CD4-positive, alpha-beta T cell treated with Interleukin-17A for 4 hours (primary cell): ENCODE measurements around the gene CRYGN.

Experiments used
- DNase-seq: peaks from one replicate; pipeline ENCODE4 v3.0.0-alpha.2; 2020; ENCODE audit warnings: mixed read lengths

CRYGN gene, protein sequence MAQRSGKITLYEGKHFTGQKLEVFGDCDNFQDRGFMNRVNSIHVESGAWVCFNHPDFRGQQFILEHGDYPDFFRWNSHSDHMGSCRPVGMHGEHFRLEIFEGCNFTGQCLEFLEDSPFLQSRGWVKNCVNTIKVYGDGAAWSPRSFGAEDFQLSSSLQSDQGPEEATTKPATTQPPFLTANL

DNA sequence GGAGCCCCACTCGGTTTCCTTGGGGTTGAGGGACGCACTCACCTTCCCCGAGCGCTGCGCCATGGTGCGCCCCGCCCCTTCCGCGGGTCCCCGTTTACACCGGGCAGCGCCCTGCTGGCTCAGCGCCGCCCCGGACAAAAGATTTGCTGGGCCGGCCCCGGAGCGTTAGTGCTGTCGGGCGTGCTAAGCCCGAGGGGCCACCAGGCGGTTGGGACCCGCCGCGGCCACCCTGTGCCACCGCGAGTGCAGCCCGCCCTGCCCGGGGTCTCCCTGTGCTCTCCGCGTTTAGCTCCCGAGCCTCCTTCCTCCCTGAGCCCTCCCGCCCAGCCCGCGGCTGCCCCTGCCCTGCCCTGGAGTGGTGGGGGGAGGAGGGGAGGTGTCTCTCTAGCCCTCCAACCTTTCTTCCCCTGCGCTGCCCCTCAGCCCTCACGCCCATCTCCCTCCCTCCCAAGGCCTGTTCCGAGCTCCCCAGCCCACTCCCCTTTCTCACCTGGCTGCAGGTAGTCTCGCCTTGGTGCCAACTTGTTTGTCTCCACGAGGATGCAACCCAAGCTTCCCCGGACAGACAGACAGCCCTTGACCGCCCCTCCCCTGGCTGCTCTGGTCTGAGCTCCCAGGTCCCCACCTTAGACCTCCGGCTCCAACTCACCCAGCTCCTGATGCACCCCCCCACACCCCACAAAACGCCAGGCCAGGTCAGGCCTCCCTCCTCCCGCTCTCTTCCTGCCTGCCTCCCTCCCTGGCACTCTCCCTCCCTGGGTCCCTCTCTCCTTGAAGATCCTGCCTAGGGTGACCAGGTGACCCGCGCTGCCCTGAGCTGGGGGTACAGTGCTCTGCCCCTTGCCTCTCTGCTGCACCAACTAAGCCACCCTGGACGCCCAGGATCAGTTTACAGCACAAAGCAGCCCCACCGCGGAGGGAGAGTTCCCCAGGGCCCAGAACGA, at the start of gene CRYGN:
Gene CRYGN, minus strand, starts transcription at position 287 of the 944 bp plus-strand sequence. Its CDS starts 224 bp downstream, at position 63.
- DNase-seq: peak; percentile 53

DNA sequence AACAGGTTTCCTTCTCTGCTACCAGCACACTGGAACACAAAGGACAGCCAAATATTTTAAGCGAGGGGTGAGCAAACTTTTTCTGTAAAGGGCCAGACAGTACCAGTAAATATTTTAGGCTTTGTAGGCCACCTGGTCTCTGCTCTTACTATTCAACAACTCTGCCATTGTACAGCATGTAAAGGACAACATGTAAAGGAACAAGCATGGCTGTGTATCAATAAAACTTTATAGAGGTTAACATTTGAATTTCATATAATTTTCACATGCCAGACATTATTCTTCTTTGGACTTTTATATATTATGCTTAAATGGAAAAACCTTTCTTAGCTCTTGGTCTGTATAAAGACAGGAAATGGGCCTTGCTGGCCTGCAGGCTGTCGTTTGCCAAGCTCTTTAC, 49.6 kb upstream of the CRYGN start:
- DNase-seq: no peak

DNA sequence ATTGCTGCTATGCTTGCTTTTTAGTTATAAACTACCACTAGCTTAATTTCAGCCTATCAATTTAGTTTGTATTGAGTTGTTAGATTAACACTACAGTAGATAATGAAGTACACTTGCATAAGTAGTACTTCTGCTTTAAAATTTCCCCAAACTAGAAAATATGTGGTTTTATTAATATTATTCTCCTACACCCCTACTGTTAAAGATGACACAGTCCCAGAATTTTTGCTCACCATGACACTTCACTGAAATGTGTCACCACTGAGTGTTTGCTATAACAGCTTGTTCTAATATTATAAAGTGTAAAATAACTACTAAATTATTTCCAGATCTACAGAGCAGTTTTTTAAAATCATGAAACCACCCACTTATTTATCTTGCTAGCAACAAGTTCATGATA, 48.2 kb upstream of the CRYGN start:
- DNase-seq: no peak

DNA sequence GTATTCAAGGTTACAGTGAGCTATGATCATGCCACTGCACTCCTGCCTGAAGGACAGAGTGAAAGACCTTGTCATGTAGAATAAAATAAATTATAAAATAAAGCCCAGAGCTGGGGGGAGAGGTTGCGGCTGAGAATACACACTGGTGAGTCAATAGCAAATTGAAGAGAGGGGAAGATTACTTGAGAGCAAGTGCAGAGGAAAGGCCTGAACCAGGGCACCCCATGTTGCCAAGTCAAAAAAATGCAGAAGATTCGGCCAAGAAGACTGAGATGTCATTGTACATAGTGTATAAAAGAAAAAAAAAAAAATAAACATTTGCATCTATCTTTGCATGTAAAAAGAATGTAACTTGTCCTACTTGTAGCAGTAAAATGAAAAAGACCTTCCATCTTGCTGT, 47.3 kb upstream of the CRYGN start:
- DNase-seq: no peak

DNA sequence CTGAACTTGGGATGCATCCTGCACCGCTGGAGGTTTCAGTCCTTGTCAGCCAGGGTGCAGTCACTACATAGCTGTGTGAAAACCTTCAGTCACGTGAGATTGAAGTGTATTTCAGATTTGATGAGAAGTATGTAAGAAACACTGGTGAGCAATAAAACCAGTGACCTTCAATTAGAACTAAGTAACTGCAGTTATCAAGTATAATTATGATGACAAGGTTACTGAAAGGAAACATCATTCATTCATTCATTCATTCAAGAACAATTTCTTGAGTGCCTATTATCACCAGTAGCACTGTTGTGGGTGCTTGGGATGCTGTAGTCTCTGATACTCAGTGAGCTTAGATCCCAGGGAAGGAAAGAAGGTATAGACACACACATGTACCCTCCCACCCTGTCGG, 46.1 kb upstream of the CRYGN start:
- no peak for DNase-seq

DNA sequence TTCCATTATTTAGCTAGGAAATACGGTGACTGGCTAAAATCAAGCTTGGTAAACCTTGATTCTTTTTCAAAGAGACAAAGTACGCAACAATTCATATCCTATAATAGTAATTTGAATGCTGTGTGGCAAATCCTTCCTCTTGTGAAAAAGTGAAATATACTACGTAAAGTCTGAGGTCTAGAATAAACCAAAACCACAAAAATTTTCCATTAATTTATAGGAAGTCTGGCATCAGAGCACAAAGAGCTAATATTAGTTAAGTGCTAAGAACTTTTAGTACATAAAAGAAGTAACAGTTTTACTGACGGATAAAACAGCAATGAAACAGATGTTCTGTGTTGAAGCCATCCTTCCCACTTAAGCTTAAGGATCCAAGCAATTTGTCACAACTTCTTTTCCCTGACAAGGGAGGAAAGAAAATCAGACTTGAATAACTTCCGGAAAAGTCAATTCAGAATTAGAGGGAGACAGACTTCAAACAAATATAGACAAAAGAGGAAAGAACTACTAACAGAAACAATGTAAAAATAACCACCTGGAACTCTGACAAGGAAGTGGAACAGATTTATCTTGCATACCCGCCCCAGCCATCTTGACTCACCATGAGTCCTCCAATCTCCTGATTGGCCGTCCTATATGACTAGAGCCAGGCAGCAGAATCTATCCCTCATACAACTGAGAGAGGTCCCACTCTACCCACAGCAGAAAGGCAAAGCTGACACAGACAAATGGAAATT, 45.2 kb upstream of the CRYGN start:
- no peak for DNase-seq

DNA sequence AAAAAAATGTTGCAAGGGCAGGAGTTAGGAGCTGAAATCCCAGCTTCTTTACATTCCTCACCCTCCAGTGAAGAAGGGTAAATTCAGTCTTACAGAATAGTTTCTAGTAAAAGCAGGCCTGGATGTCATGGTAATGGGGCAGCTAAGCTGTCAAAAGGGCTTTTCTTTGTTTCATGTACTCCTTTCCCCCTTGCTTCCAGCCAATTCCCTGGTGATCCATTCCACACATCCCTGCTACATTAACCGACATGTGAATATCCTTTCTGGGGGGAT, 43.7 kb upstream of the CRYGN start:
- DNase-seq: no peak

DNA sequence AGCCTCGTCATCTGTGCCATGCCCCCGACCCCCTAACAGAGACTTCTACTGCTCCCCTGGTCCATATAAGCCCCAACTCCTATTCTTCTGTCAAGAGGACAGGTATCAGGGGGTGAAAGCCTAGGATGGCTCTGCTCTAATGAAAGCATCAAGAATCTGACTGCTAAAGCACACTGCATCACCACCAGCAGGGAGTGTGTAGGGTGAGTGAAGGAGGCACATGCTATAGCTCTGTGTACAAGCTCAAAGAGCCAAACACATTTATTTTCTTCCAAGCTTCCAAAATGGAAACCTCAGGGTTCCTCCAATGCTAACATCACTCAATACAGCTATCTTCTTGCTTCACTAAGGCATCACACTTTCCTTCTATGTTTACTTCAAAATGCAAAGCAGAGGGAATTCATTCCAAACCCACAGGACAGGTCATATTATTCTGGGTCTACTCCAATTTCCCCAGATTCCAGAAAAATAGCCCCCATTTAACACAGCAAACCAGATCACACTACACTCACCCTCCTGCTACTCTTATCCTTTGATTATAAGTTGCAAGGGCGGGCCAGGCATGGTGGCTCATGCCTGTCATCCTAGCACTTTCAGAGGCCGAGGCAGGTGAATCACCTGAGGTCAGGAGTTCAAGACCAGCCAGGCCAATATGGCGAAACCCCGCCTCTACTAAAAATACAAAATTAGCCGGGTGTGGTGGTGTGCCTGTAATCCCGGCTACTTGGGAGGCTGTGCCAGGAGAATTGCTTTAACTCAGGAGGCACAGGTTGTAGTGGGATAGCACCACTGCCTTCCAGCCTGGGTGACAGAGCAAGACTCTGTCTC, 43.2 kb upstream of the CRYGN start:
- DNase-seq: no peak

DNA sequence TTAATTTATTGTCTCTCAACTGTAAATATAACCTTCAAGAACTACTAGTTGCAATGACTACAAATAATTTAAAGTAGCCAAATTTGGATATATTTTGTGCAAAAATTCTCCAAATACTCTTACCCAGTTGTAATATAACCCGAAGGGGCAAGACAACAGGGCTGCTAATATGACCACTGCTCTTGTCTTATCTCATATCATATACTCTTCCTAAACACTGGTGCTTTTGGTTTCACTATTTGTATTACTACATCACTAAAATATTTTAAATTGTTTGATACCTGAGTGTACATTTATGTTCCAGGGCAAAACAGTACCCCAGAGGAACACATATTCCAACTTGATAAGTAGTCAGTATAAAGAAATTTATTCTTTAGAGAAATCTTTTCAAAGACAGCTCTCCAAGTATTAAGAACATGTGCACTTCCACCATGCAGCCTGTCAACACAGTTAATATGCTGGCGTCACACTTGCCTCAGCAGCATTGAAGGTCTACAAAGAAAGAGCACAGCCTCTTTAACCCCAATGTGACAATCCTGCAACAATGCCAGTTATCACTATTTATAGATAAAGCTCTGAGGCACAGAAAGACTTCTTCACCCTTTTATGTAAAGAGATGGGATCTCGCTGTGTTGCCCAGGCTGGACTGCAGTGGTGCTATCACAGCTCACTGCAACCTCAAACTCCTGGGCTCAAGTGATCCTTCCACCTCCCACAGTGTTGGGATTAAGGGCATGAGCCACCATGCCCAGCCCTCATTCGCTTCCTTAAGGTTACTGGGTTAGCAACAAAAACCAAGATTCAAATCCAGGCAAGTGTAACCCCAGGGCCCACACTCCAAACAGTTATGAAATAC, 41.9 kb upstream of the CRYGN start:
- no peak for DNase-seq

DNA sequence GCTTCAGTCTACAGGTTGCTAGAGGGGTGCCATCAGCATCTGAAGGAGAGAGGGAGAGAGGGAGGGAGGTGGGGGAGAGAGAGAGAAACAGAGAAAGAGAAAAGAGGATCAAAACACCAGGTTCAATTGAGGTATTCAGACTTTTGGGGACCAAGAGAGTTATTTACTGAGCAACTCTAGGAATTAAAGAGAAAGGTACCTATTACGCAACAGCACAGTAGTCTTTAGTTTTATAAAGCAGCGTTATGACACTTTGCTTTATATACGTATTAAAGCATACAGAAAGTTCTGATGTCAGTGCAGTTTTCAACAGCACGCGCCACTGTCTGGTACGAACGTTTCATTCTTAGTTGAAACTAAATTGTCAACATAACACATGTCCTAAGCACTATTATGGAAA, 37.9 kb upstream of the CRYGN start:
- no peak for DNase-seq

DNA sequence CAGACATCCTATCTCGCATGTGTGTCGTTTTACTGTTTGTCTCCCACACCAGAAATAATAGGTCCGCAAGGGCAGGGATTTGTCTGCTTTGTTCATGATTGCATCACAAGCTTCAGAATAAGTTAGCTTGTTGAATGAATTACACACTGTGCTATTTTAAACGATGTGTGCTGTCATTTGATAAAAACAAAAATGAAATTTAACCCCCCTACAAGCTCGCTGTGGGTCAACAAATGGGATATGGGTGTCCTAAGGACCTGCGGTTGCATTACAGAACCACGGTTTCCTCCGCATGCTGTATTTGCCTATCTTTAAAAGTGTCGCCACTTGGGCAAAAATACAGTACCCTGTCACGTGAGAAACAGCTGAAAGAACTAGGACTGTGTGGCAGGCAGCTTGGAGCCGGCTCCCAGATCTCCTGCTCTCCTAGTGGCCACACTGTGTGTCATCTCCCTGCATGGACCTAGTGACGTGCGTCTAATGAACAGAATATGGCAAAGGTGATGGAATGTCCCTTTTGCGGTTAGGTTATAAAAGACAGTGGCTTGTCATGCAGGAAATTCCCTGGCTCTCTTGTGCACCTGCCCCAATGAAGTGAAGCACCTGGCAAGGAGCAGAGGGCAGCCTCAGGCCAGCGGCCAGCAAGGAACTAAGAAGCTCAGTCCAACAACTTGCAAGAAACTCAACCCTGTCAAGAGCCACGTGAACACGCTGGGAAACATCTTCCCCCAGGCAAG, 32.9 kb upstream of the CRYGN start:
- DNase-seq: no peak

DNA sequence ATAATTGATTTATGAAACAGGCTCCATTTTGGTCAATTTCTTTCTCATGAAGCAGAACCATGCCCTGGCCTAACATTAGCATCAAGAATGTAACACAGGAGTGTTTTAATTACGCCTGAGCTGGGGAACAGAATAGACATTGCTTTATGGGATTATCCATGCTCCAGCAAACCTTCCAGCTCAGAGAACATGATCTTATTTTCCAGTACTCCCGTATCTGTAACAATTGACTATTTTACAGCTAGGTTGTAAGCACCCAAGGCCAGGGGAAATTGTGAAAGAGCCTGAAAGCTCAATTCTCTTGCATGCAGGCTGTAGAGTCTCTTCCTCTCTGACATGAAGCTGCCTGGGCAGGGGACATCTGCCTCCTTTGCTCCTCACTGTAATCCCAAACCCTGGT, 30.8 kb upstream of the CRYGN start:
- DNase-seq: no peak

DNA sequence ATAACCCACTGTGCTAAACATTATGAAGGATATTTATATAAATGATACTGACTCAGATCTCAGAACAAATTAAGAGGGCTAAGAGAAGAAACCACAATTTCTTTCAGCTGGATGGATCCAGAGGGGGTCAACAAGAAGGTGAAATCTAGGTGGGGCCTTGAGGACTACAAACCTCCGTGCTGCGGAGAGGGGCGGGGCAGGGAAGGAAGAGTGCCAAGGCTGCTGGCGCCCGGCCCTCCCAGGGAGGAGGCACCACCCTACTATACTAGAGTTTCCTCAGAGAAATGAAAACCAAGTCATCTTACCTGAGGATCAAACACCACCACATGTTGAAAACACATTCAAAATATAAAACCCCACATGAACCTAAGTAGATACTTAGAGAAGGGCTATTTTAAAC, 29.3 kb upstream of the CRYGN start:
- no peak for DNase-seq

DNA sequence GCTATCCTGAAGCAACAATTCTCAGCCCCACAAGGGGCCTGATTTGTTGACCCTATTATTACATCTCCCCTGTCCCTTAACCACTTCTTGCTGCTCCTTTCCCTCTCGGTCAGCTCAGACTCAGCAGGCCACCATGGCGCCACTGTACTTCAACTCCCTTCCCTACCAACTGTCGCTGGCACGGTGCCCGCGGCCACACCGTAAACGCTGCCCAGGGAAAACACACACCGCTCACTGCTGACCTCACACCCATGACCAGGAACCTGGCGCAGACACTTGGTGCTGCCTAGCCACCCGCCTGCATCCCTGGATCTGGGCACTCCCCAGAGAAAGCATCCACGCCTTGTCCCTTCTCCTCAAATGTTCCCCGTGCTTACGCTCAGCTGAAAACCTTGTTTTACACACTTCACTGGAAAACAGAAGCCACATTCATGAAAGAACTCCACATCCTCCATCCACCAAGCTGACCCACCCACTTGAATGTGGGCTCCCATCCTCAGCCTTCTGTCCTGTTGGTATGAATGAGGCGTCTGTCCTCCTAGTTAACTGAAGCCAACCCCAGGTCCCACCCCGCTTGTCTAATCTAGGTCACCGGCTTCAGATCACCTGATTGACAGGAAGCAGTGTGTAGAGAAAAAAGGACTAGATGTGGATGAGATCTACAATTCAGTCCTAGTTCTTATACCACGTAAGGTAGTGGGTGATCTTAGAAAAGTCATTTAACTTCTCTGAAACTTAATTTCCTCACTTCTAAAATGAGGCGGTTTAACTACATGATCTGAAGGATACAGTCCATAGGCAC, 28.5 kb upstream of the CRYGN start:
- DNase-seq: no peak

DNA sequence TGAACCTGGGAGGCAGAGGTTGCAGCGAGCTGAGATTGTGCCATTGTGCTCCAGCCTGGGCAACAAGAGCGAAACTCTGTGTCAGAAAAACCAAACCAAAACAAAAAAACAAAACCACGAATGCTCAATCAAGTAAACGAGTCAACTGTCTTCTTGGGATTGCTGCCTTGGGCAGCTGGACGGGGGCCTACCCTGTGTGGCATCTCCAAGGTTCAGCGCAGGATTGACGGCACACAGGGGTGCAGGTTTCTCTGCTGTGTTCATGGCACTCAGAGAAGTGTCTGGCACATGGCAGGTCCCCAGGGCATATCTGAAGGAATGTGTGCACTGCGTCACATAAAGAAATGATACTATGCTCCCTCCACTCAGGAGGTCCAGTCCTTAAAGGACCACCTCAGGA, 25.2 kb upstream of the CRYGN start:
- no peak for DNase-seq

DNA sequence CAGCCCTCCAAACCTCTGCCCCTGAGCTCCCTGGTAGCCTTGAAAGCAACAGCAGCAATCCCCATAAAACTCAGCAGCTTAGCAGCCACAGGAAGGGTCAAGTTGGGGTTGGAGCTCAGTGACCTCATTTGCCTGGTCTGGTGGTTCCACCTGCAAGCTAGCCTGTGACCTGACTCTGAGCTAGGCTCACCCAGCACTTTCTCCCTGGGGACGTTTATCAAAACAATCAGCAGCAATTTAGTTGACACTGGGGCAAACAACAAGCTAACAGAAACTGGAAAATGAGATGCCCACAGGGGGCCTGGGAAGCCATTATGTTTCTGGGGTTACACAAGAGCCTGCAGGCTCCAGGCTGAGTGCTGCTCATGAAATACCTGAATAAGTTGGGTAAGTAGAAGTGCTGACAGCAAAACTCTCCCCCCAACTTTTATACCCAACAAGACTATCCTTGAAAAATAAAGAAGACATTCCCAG, 22.4 kb upstream of the CRYGN start:
- no peak for DNase-seq

DNA sequence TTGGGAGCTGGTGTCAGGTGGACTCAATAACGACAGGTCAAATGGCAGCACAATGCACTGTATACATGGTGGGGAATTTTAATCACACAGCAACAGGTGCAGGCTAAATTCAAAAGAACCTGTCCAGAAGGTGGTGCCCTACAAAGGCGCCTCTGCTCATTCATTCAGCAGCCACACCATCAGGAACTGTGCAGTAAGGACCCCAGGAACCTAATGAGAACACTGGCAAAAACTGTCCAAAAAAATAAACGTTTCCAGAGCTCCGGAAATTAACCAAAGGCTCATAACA, 21.9 kb upstream of the CRYGN start:
- no peak for DNase-seq

DNA sequence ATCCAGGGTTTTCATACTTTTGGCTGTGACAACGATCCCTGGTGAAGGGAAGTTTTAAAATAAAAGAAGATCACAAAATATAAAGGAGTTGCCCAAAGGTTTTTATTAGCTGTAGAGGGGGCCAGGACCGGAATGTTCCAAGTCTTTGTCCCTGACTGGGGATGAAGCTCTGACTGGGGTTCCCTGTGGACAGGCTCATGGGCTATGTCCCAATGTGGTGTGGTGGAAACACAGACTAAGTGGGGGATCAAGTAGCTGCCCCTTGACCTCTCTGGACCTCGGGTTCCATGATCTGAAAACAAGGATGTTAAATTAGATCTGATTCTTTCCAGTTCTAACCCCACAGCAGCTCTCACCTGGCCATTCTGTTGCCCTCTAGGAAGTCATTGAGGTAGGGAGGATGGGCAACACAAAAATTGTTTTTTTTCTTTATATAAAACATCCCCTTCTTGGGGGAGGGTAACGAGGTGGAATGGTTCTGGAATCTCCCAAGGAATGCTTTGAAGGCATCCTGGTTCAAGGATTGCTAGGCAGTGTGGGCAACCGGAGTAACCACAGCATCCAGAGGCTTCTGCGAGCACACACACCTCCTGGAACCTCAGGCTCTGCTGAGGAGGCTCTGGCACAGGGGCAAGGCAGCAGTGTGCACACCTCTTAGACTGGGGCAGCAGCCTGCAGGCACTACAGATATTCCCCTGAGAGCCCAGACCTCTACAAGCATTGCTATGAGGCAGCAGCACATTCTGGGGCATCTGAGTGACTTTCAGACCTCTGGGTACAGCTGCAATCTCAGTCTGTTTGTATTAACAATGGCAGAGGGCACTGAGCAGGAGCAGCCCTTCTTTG, 21.4 kb upstream of the CRYGN start:
- no peak for DNase-seq

DNA sequence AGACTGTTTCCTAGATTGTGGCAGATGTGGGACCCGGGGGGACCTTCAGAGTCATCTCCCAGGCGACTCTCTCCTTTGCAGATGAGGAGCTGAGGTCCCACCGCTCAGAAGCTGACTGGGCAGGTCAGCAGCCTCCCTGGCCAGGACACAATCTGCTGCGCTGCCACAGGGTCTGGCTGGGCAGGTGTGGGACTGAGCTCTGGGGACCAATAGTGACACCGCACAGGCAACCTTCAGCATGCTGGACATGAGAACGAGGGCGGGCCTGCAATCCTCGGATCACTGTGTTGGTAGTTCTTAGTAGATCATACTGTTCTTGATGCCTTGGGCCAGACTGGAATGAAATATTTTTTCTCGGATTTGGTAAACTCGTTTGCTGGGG, 20.5 kb upstream of the CRYGN start:
- DNase-seq: no peak
